Measurements from ENCODE around the gene ZRSR2.

GRCh38 chrX:15869695-15870094 lies 79.4 kb downstream of the ZRSR2 start:
- TF ChIP-seq, protein P1, sequence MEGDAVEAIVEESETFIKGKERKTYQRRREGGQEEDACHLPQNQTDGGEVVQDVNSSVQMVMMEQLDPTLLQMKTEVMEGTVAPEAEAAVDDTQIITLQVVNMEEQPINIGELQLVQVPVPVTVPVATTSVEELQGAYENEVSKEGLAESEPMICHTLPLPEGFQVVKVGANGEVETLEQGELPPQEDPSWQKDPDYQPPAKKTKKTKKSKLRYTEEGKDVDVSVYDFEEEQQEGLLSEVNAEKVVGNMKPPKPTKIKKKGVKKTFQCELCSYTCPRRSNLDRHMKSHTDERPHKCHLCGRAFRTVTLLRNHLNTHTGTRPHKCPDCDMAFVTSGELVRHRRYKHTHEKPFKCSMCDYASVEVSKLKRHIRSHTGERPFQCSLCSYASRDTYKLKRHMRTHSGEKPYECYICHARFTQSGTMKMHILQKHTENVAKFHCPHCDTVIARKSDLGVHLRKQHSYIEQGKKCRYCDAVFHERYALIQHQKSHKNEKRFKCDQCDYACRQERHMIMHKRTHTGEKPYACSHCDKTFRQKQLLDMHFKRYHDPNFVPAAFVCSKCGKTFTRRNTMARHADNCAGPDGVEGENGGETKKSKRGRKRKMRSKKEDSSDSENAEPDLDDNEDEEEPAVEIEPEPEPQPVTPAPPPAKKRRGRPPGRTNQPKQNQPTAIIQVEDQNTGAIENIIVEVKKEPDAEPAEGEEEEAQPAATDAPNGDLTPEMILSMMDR (conservative IDR thresholded peaks at IDR 0.05; ENCODE audit: low read length): no peak
- no peak for TF ChIP-seq EZH2phosphoT487 (IDR thresholded peaks at IDR 0.05; ENCODE audit: borderline replicate concordance)

Data from Loucy (cell line).